ENCODE data around the gene BEGAIN.

The BEGAIN gene

DNA sequence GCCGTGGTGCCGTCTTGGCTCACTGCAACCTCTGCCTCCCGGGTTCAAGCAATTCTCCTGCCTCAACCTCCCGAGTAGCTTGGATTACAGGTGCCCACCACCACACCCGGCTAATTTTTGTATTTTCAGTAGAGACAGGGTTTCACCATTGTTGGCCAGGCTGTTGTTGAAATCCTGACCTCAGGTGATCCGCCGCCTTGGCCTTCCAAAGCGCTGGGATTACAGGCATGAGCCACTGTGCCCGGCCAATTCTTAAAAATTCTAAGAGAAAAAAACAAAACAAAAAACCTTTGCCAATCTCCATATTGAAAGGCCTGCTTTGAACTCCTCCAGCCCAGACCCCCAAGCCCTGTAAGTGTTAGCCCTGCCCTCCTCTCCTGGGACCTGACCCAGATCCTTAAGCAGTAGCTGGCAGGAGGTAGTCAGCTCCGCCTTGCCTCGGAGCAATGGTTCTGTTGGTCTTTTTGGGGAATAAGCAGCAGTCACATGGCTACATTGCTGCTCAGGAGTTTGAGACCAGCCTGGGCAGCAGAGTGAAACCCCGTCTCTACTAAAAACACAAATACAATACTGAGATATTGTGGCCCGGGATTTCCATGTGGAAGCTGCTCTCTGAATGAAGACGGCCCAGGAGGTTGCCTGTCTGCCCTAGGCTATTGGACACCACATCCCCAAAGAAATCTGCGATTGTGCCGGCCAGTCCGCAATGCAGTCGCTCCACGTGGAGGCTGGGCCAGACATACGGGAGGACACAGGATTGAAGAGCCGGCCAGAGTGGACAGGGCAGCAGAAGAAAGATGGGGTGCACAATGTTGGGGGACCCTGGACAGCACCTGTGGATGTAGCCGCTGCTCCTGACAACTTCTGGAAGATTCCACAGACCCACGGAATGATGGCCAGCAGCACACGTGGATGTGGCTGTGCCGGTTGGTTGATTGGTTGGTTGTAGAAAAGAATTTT is 28.8 kb upstream of the BEGAIN start:
- no peak for DNase-seq (ENCODE audit: low read depth)

DNA sequence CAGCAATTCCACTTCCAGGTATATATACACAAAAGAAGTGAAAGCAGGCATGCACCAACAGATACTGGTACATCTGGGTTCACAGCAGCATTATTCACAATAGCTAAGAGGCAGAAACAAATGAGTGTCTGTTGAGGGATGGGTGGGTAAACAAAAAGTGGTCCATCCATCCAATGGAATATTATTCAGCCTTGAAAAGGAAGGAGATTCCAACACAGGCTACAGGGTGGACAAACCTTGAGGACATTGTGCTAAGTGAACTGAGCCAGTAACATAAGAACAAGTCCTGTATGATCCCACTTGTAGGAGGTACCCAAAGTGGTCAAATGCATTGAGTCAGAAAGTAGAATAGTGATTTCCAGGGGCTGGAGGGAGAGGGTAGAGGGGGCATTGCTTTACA is 27.6 kb upstream of the BEGAIN start:
- no peak for DNase-seq (ENCODE audit: low read depth)

DNA sequence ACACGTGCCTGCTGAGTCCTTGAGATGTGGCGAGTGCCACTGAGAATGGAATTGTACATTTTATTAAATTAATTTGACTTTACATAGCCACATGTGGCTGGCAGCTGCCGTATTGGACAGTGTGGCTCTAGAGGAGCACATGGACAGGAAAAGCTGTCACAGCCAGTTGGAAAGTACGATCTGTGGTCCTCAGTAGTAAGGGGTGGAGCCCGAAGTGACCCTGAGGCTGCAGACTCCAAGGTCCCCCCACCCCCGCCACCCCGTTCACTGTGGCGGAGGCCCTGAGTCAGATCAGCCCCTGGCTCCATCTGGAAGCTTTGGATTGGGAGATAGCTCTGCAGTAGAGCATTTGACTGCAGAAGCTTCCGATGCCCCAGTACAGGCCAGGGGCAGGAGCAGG is 25.8 kb upstream of the BEGAIN start:
- DNase-seq (ENCODE audit: low read depth), result no peak

DNA sequence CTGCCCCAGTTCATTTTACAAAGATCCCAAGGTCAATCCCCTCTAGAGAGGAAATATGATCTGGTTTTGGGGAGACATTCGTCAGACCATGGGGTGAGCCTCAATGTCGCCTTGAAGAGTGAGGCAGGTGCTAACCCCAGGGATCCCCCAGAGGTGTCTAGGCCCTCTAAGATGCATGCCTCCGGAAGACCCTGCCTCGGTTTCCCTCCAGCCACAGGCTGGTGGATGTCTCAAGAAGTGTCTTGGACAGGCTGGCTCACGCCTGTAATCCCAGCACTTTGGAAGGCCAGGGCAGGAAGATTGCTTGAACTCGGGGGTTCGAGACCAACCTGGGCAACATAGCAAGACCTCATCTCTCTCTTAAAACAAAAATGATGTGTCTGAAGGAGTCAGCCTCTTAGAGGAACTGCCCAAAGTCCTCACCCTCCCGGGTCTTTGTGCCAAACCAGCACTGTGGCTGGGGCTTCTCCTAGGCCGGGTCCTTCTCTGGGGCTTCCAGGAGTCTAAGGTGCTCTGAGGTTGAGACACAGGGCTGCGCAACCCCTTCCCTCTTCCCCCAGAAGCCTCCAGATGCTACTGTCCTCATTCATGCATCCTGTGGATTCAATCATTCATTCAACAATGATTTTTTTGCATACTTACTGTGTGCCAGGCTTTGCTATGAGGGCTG is 24.7 kb upstream of the BEGAIN start:
- DNase-seq (ENCODE audit: low read depth), result no peak

DNA sequence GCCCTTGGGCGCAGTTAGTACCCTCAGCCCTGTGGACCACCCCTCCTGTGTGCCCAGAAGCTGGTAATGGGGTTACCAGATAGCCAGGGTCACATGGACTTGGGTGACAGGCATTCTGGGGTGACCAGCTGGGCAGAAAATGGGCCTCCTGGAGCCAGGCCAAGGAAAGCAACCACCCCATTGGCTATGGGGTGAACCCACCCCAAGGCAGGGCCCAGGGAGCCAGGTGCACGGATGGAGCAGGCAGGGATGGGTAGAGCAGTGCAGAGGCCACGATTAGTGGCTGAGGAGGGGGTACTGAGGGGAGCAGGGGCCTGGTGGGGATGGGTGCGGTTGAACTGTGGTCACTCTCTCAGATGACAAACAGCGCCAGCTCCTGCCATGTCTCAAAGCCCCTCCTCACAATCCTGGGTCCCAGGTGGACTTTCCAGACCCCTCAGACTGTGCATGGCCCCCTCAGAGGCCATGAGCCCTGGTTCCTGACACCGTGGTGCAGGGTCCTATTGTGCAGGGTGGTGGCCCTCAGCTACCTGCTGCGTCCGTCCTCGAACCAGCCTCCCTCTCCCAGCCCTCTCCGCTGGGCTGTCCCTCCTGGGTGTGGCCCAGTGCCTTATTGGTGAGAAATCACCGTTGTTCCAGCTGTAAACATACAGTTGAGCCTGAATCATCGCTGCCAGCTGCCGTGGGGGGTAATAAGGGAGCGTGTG is 23.4 kb upstream of the BEGAIN start:
- DNase-seq (ENCODE audit: low read depth), result no peak

DNA sequence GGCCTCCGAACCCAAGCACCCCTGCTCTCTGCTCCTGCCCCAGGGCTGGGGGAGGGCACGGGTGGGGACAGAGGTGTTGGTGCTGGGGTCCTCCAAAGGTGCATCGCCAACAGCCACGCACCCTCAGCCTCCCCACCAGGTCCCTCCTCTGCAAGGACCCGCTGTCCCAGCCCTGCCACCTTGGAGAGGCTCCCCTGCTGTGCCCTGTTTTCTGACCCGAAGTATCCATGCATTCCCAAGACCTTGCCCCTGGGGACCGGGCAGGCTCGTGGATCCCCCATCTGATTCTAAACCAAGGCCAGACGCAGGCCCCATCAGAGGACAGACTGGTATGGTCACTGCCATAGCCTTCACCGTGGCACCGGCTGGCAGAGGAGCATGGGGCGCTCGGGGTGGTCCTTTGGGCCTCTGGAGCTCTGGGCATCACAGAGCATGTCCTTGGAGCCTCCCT is 22.7 kb upstream of the BEGAIN start:
- DNase-seq (ENCODE audit: low read depth), result no peak

DNA sequence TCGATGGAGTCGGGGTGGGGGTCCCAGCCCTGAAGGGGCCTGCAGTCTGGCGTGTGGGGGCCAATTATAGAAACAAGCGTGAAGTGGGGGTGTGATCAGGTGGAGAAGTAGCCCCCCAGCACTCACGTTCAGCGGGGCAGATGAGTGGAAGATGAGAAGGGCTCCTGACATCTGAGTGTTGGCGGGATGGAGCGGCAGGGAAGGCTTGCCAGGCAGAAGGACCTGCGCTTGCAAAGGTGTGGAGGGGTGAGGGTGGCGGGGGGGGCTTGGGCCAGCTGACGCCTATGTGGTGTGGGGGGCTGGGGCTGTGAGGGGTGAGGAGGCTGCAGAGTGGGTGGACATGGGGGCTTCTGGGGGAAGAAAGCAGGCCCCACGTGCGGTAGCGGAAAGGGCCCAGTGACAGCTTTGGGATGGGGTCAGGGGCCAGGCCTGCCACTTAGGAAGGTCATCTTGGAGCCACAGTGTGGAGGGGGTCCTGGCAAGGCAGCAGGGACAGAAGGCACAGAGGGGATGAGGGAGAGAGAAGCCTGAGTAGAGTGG is 22.2 kb upstream of the BEGAIN start:
- no peak for DNase-seq (ENCODE audit: low read depth)

DNA sequence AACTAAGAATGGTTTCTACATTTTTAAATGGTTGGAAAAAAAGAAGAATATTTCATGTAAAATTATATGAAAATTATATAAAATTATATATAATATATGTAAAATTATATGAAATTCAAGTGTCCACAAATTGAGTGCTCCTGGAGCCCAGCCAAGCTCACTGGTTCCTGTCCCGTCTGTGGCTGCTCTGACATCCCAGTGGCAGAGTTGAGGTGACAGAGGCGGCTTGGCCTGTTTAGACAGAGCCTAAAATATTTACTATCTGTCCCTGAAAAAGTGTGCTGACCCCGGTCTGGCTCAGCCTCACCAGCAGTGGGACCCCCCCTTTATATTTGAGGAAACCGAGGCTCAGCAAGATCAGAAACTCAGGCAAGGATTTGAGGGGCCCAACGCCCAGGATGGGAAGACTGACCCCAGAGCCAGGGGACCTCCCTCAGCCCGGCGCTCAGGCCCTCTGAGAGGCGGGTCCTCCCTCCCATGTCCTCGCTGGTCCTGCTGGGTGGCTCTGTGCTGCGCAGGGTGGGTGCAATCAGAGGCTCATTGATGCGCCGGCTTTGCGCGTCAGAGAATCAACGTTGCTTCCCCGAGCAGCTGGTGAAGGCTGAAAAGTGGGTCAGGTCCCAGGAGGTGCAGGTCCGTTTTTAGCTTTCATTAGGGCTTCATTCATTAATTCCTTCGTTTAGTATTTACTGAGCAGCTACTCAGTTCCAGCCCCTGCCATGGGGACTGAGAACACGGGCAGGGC is 21.5 kb upstream of the BEGAIN start:
- DNase-seq (ENCODE audit: low read depth), result no peak

DNA sequence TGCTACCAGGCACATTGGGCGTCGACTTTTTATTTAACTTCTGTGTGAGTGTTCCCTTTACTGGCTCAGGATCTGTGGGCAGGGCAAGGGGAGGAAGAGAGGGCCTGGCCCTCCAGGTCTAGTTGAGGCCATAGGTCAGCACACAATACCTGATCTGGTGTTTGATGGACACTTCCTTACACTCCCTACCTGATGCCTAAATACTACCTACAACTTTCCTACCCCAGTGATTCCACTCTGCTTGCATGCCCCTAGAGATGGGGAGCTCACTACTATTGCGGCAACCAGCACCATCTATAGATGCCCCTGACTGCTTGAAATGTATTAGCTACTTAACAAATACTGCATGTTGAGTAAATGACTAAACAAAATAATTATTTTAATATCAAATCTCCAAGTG is 20.8 kb upstream of the BEGAIN start:
- no peak for DNase-seq (ENCODE audit: low read depth)

DNA sequence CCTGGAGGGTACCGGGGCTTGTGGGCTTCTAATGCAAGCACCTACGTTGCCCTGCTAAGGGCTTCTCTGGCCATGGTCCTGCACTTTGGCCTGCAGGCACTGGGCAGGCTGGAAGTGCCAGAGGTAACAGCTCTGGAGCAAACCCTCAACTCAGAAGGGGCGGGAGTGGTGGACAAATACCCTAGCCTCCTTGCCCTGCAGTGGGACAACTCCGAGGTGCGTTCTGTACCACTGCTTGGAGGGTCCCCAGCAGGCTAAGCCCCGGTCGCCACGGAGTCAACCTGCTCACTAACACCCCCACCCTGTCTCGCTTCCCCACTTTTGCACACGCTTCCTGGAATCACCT is 20.4 kb upstream of the BEGAIN start:
- DNase-seq (ENCODE audit: low read depth), result no peak

DNA sequence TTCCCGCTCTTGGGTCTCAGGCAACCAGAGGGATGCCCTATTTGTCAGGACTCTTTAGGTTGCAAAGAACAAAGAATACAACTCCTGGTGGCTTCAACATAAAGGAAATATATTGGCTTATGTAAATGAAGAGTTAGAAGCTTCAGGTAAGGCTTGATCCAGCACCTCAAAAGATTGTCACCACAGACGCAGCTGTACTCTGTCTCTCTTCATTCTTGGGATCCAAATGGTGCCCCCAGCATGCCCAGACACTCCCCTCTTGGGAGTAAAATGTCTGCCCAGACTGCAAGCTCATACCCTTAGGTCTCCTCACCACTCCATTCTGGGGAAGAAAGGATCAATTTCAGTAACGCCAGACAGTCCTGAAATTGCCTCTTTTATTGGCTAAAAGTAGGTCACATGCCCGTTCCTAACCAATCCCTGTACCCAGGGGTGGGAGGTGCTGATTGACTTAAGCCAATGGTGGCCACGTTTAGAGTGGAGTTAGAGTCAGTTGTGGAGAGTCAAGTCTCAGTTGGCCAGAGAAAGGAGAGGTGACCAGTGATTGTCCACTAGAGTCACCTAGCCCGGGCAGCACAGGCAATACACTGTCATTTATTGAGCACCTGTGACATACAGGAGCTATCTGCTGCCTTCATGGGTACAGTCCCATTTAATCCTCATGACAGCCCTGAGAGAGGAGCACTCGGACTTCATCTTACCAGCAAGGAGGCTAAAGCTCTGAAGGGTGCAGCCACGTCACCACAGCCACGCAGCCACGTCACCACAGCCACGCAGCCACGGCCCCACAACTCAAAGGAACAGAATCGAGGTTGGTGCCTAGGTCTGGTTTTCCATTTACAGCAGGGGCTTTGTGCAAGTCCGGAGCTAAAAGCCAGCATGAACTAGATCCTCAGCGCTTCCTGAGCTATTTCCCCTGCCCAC is 19.7 kb upstream of the BEGAIN start:
- no peak for DNase-seq (ENCODE audit: low read depth)

DNA sequence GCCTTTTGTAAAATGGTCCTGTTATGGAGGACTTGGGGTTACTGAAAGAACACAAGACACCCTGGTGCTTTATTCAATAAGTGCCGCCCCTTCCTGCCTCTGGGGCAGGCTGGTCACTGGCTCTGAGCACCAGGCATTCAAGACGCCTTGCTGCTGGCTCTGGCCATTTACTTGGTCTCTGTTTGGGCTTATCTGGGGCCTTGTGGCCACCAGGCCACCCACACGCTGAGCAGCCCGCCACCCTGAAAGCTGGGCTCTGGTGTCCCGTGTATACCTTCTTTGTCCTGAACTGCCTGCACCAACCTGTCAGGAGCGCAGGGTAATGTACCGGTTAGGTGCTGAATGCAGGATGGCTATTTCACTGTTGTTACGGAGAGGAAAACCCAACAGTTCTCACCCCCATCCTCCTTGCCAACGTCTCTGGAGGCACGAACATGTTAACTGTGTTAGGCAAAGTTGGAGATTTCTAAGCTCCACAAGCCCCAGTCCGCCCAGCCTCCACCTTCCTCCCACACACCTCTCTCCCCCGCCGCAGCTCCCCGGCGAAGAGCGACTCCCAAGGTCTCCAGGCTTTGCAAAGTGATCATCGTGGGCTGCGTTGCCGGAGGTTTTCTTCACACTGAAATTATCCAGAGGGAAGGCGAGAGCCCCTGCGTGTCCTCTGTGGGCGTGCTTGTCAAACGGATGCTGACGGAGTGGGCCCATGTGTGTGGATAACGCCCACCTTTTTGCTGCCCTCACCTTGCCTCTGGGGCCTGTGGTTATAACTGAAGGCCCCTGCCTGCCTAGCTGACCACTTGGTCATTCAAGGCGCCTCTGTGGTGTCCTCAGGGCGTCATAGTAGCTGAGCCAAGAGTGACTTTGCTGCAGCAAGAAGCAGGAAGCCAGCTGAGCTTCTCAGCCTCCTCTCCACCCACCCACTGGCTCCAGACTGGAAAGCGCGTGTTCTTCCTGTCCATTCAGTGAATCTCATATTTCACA is 18.8 kb upstream of the BEGAIN start:
- DNase-seq (ENCODE audit: low read depth), result no peak

DNA sequence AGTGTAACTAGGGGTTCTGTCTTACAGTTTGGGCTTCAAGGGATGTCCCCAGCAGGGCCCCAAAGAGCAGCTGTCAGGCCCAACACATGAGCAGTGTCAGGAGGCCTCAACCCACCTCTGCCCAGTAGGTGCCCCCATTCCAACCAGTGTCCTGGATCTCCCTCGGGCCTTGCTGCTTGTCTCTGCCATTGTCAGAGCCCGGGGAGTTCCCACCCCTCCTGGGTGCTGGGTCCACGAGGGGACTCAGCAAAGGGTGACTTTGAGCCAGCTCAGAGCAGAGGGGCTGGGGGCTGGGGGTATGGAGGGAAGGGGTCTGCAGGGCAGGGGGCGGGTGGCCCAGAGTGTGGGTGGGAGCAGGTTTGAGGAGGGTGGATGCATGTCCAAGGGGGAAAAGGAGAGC is 18.0 kb upstream of the BEGAIN start:
- DNase-seq (ENCODE audit: low read depth), result no peak

DNA sequence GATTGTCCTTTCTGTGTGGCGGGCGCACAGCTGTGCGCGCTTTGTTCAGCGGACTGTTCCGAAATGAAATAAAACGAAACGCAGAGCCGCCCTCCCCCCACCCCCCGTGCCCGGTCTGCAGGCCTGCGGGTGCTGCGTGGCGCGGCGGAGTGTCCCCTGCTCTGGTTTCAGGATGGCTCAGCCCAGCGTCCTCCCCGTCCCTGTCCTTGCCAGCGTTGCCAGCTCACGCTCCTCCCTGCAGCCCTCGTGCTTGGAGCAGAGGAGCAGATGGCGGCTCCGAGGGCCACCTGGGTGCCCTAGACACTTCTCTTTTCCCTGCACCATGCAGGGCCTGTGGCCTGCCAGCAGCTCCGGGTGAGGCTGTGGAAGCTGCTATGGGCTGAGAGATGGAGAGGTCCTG is 17.5 kb upstream of the BEGAIN start:
- no peak for DNase-seq (ENCODE audit: low read depth)

DNA sequence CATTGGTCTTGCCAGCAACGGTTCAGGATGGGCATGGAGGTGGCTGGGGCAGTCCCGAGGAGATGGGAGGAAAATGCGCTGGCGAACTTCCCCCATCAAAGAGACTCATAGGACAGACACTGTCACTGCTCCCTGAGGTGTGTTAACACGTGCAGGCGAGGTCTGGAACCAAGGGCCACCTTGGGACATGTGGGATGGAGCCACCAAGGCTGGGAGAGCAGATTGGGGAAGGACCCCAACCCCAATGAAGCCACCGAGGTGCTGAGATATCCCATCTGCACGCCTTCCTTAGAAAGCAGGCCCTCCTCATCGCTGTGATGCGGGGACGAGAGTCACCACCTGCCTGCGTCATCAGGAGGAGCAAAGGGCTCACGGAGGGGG is 16.9 kb upstream of the BEGAIN start:
- DNase-seq (ENCODE audit: low read depth), result no peak

DNA sequence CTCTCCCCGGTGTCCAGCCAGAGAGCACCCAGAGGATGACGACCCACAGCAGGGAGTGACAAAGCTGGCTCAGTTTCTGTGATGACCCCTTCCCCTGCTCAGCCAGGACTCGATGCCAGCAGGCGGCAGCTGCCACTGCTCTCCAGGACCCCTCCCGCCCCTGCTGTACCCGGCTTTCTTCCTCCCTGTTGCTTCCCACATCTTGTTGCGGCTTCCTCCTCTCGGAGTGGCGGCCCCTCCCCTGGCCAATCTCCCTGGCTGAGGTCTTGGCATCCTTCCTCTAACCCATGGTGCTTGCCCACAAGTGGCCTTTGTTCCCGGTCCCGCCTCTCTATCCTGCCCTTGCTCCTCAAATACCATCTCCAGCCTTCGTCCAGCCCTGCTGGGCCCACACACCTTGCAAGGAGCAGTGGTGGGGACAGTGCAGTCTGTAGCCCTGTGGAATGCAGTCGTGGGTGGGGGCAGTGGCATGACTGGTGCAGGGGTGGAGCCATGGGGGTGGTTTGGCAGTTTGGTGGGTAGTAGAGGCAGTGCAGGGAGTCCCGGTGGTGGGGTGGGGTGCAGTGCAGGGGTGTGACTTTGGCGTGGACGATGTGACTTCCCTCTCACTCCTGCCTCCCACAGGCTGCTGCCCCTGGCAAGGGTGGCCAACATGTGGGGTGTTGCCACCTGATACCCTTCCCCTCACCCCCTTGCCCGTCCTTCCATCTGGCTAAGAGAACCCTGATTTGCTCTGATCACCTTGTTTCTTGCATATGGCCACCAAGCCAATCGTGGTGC is 16.3 kb upstream of the BEGAIN start:
- no peak for DNase-seq (ENCODE audit: low read depth)

DNA sequence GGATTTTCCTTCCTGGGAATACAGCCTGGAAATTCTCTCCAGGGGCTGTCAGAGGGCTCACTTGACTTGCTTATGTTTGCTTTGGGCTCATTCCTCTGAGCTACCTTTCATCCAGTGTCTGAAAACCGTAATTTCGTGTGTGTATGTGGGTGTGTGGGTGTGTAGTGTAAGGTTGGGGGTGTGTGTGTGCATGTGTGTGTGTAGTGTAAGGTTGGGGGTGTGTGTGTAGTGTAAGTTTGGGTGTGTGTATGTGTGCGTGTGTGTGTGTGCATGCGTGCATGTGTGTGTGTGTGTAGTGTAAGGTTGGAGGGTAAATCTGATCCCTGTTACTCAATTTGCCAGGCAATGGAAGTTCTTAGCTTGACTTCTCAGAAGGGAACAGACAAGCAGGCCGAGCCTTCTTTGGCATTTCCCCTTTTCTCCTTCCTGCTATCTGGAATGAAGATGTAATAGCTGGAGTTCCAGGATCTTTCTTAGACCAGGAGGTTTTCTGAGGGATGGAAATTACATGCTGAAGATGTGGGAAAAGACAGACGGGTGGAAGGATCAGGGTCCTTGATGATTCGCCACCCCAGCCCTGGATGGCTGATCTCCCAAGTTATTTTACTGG is 15.5 kb upstream of the BEGAIN start:
- DNase-seq (ENCODE audit: low read depth), result no peak

DNA sequence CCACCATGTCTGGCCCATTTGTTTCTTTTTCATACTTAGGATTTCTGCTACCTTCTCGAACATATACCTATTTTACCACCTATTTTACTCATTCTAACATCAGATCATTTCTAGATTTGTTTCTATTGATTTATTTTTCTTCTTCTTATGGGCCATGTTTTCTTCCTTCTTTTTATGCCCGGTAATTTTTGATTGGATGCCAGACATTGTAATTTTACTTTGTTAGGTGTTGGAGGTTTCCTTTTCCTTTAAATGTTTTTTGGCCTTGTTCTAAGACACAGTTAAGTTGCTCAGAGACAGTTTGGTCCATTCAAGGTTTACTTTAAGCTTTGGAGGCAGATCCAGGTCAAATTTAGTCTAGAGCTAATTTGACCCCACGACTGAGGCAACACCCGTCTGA is 14.7 kb upstream of the BEGAIN start:
- DNase-seq (ENCODE audit: low read depth), result no peak
